ENCODE results near the gene FAM171A1. TPM values are rescaled to one million over a fixed set of nuclear protein-coding genes. Genes with fewer than 3 reads are reported as not detected.
"Not testable (repeated sequence)": the region's sequence is repeated elsewhere in the genome, so short reads cannot be mapped to it uniquely, and the experiment has no call there.

The FAM171A1 gene
- total RNA-seq: 1 to 10 TPM; 4.0 TPM

GRCh38 chr10:15370856-15371701, at the start of gene FAM171A1:
TSS of gene FAM171A1 (minus strand) at chr10:15371289. CDS start at chr10:15371052, 237 bp downstream.
- ChIA-PET POLR2A (no interaction called here), CTCF (interaction anchor here (1.0 to 1.4 kb wide), 4 partner anchors 9 to 205 kb away, joined by 3 to 4 read pairs (median 3); no protein-coding TSS in a partner anchor)
- Mint-ChIP-seq H3K4me3 (peak within 1 kb of the TSS; percentile 57), H3K4me1 (ENCODE audit: low read depth) (peaks cover 3% of the 10 kb centered on the region), H3K27ac (no peak within 1 kb of the TSS), H3K27me3 (ENCODE audit: low read depth) (peaks cover 65% of the 10 kb centered on the region), H3K9me3 (ENCODE audit: insufficient read depth) (no peaks in the 10 kb centered on the region), H3K36me3 (ENCODE audit: low read depth) (no peaks in the 10 kb centered on the region)
- DNase-seq (peak; percentile 70), ATAC-seq (peak; percentile 87)

GRCh38 chr10:15420858-15421257, 49.8 kb upstream of the FAM171A1 start:
- H3K4me3 Mint-ChIP-seq: no peak overlapping the region
- no peaks in the 10 kb centered on the region for H3K27me3 Mint-ChIP-seq (ENCODE audit: low read depth)
- no peaks in the 10 kb centered on the region for H3K4me1 Mint-ChIP-seq (ENCODE audit: low read depth)
- CTCF ChIA-PET: interaction anchor here (1.4 kb wide), 1 partner anchor 13 kb away, joined by 4 read pairs; no protein-coding TSS in a partner anchor
- H3K9me3 Mint-ChIP-seq (ENCODE audit: insufficient read depth): no peaks in the 10 kb centered on the region
- ATAC-seq: no peak
- no peak overlapping the region for H3K27ac Mint-ChIP-seq
- no peak for DNase-seq
- POLR2A ChIA-PET: no interaction called here
- H3K36me3 Mint-ChIP-seq (ENCODE audit: low read depth): no peaks in the 10 kb centered on the region

- DNase-seq (peak; percentile 42), ATAC-seq (no peak)
- POLR2A ChIA-PET: no interaction called here
- H3K27me3 Mint-ChIP-seq (ENCODE audit: low read depth): no peaks in the 10 kb centered on the region
- no peak overlapping the region for H3K4me3 Mint-ChIP-seq
- no peaks in the 10 kb centered on the region for H3K4me1 Mint-ChIP-seq (ENCODE audit: low read depth)
- no peaks in the 10 kb centered on the region for H3K9me3 Mint-ChIP-seq (ENCODE audit: insufficient read depth)
- H3K27ac Mint-ChIP-seq: no peak overlapping the region
- no peaks in the 10 kb centered on the region for H3K36me3 Mint-ChIP-seq (ENCODE audit: low read depth)
- CTCF ChIA-PET: interaction anchor here (0.8 to 1.5 kb wide), 9 partner anchors 8 to 1733 kb away, joined by 3 to 6 read pairs (median 3); no protein-coding TSS in a partner anchor
Measured at GRCh38 chr10:15419279-15419874, 48.3 kb upstream of the FAM171A1 start.

GRCh38 chr10:15416034-15416433, 44.9 kb upstream of the FAM171A1 start:
- Mint-ChIP-seq H3K27me3 (ENCODE audit: low read depth) (peaks cover 2% of the 10 kb centered on the region), H3K9me3 (ENCODE audit: insufficient read depth) (no peaks in the 10 kb centered on the region), H3K27ac (no peak overlapping the region), H3K4me1 (ENCODE audit: low read depth) (no peaks in the 10 kb centered on the region), H3K36me3 (ENCODE audit: low read depth) (no peaks in the 10 kb centered on the region), H3K4me3 (no peak overlapping the region)
- ATAC-seq (no peak), DNase-seq (no peak)
- POLR2A ChIA-PET: no interaction called here
- CTCF ChIA-PET: no interaction called here

- Mint-ChIP-seq H3K4me3 (no peak overlapping the region), H3K4me1 (ENCODE audit: low read depth) (no peaks in the 10 kb centered on the region), H3K36me3 (ENCODE audit: low read depth) (no peaks in the 10 kb centered on the region), H3K27me3 (ENCODE audit: low read depth) (peaks cover 8% of the 10 kb centered on the region), H3K27ac (no peak overlapping the region), H3K9me3 (ENCODE audit: insufficient read depth) (no peaks in the 10 kb centered on the region)
- DNase-seq (no peak), ATAC-seq (no peak)
- POLR2A ChIA-PET: no interaction called here
- CTCF ChIA-PET: interaction anchor here (1.0 kb wide), 1 partner anchor 9 kb away, joined by 3 read pairs; no protein-coding TSS in a partner anchor
Measured at GRCh38 chr10:15411010-15411409, 39.9 kb upstream of the FAM171A1 start.

- POLR2A ChIA-PET; H3K27ac Mint-ChIP-seq; CTCF ChIA-PET; ATAC-seq; H3K4me3 Mint-ChIP-seq; H3K9me3 Mint-ChIP-seq (ENCODE audit: insufficient read depth); DNase-seq; H3K36me3 Mint-ChIP-seq (ENCODE audit: low read depth); H3K4me1 Mint-ChIP-seq (ENCODE audit: low read depth): not testable (repeated sequence)
- H3K27me3 Mint-ChIP-seq (ENCODE audit: low read depth): peaks cover 11% of the 10 kb centered on the region
Measured at GRCh38 chr10:15409350-15409749, 38.3 kb upstream of the FAM171A1 start.

GRCh38 chr10:15408557-15408956, 37.5 kb upstream of the FAM171A1 start:
- no peaks in the 10 kb centered on the region for H3K9me3 Mint-ChIP-seq (ENCODE audit: insufficient read depth)
- DNase-seq: no peak
- peaks cover 11% of the 10 kb centered on the region for H3K27me3 Mint-ChIP-seq (ENCODE audit: low read depth)
- ATAC-seq: no peak
- H3K36me3 Mint-ChIP-seq (ENCODE audit: low read depth): no peaks in the 10 kb centered on the region
- no peak overlapping the region for H3K27ac Mint-ChIP-seq
- CTCF ChIA-PET: no interaction called here
- no peaks in the 10 kb centered on the region for H3K4me1 Mint-ChIP-seq (ENCODE audit: low read depth)
- POLR2A ChIA-PET: no interaction called here
- H3K4me3 Mint-ChIP-seq: no peak overlapping the region

GRCh38 chr10:15405319-15405718, 34.2 kb upstream of the FAM171A1 start:
- no peaks in the 10 kb centered on the region for H3K4me1 Mint-ChIP-seq (ENCODE audit: low read depth)
- peaks cover 13% of the 10 kb centered on the region for H3K27me3 Mint-ChIP-seq (ENCODE audit: low read depth)
- no peak overlapping the region for H3K4me3 Mint-ChIP-seq
- H3K9me3 Mint-ChIP-seq (ENCODE audit: insufficient read depth): no peaks in the 10 kb centered on the region
- POLR2A ChIA-PET: no interaction called here
- H3K27ac Mint-ChIP-seq: no peak overlapping the region
- DNase-seq: no peak
- no peaks in the 10 kb centered on the region for H3K36me3 Mint-ChIP-seq (ENCODE audit: low read depth)
- CTCF ChIA-PET: no interaction called here
- ATAC-seq: no peak

GRCh38 chr10:15401382-15401781, 30.3 kb upstream of the FAM171A1 start:
- DNase-seq (no peak), ATAC-seq (no peak)
- ChIA-PET POLR2A (no interaction called here), CTCF (no interaction called here)
- no peaks in the 10 kb centered on the region for H3K9me3 Mint-ChIP-seq (ENCODE audit: insufficient read depth)
- no peaks in the 10 kb centered on the region for H3K4me1 Mint-ChIP-seq (ENCODE audit: low read depth)
- no peak overlapping the region for H3K4me3 Mint-ChIP-seq
- H3K27ac Mint-ChIP-seq: no peak overlapping the region
- peaks cover 11% of the 10 kb centered on the region for H3K27me3 Mint-ChIP-seq (ENCODE audit: low read depth)
- no peaks in the 10 kb centered on the region for H3K36me3 Mint-ChIP-seq (ENCODE audit: low read depth)

GRCh38 chr10:15400461-15400860, 29.4 kb upstream of the FAM171A1 start:
- H3K4me3 Mint-ChIP-seq; POLR2A ChIA-PET; H3K36me3 Mint-ChIP-seq (ENCODE audit: low read depth); ATAC-seq; H3K9me3 Mint-ChIP-seq (ENCODE audit: insufficient read depth); H3K27ac Mint-ChIP-seq; DNase-seq; H3K4me1 Mint-ChIP-seq (ENCODE audit: low read depth); CTCF ChIA-PET; H3K27me3 Mint-ChIP-seq (ENCODE audit: low read depth): not testable (repeated sequence)

GRCh38 chr10:15399060-15399661, 28.1 kb upstream of the FAM171A1 start:
- Mint-ChIP-seq H3K27ac (no peak overlapping the region), H3K4me3 (no peak overlapping the region), H3K9me3 (ENCODE audit: insufficient read depth) (no peaks in the 10 kb centered on the region), H3K4me1 (ENCODE audit: low read depth) (no peaks in the 10 kb centered on the region), H3K27me3 (ENCODE audit: low read depth) (peaks cover 8% of the 10 kb centered on the region), H3K36me3 (ENCODE audit: low read depth) (no peaks in the 10 kb centered on the region)
- ChIA-PET POLR2A (no interaction called here), CTCF (no interaction called here)
- DNase-seq (no peak), ATAC-seq (no peak)

GRCh38 chr10:15395935-15396334, 24.8 kb upstream of the FAM171A1 start:
- Mint-ChIP-seq H3K27ac (no peak overlapping the region), H3K9me3 (ENCODE audit: insufficient read depth) (no peaks in the 10 kb centered on the region), H3K36me3 (ENCODE audit: low read depth) (no peaks in the 10 kb centered on the region), H3K4me3 (no peak overlapping the region), H3K27me3 (ENCODE audit: low read depth) (peaks cover 4% of the 10 kb centered on the region), H3K4me1 (ENCODE audit: low read depth) (no peaks in the 10 kb centered on the region)
- CTCF ChIA-PET: no interaction called here
- POLR2A ChIA-PET: no interaction called here
- no peak for DNase-seq
- no peak for ATAC-seq

Data from activated CD8-positive, alpha-beta T cell treated with anti-CD3 and anti-CD28 coated beads, Interleukin-2, amount 10 ng/mL, durations not matched to agents 7 days and 5 days (primary cell).